Endothelial cell of umbilical vein (primary cell): ENCODE results near the gene GALNT14. TPM values are rescaled to one million over a fixed set of nuclear protein-coding genes. Genes with fewer than 3 reads are reported as not detected.

ENCODE experiments used
- BruUV-seq: library from RNA; stranded (reverse); fragments of 400-500 nt; replicated peaks from 2 replicates; lab custom pipeline; 2021; lab: Mats Ljungman, UMichigan
- CTCF ChIA-PET: fragments of 300-600, 350-600 bp; sonication (Branson Sonifier 250); formaldehyde crosslinking; loops from one replicate; lab custom pipeline; 2021; ENCODE audit warnings: antibody characterized with exemption, inconsistent platforms; lab: Charles Lee
- POLR2A ChIA-PET: fragments of 300-600, 350-600 bp; sonication (Branson Sonifier 250); formaldehyde crosslinking; loops from one replicate; lab custom pipeline; 2021; ENCODE audit warnings: antibody characterized with exemption, inconsistent platforms; lab: Charles Lee
- DNase-seq: peaks from one replicate; pipeline ENCODE4 v3.0.0-alpha.2; 2011; ENCODE audit warnings: low read depth, low spot score
- FAIRE-seq: peaks from 2 replicates; lab custom pipeline; 2011; peaks lifted over from hg19 to GRCh38; lab: Jason Lieb, UNC
- H2AFZ ChIP-seq: 2 replicates; pipeline ENCODE4 v1.6.0; 2012; ENCODE audit warnings: low read depth, low read length, control low read depth, inconsistent platforms
- H3K27ac ChIP-seq: 2 replicates; pipeline ENCODE4 v1.5.1; 2011; ENCODE audit warnings: low read depth, mild to moderate bottlenecking, control low read depth, low read length, moderate library complexity; ENCODE audit not compliant: insufficient read depth
- H3K27me3 ChIP-seq, 2 experiments: 2 replicates each; pipeline versions ENCODE4 v1.6.0 to v1.6.1; 2011; ENCODE audit warnings: low read length in 2 of 2, mixed read lengths in 1 of 2; ENCODE audit not compliant: control insufficient read depth in 2 of 2, insufficient read depth in 2 of 2
- H3K36me3 ChIP-seq, 2 experiments: 2 replicates in 1 of 2; 3 replicates in 1 of 2; pipeline ENCODE4 v1.5.1; 2011; ENCODE audit warnings: low read length in 2 of 2, mild to moderate bottlenecking in 1 of 2, moderate library complexity in 1 of 2; ENCODE audit not compliant: control insufficient read depth in 2 of 2, insufficient read depth in 2 of 2; ENCODE audit errors: extremely low read depth in 1 of 2
- H3K4me1 ChIP-seq: 3 replicates; pipeline ENCODE4 v1.5.1; 2011; ENCODE audit warnings: mild to moderate bottlenecking, low read length; ENCODE audit not compliant: control insufficient read depth, insufficient read depth; ENCODE audit errors: extremely low read depth
- H3K4me2 ChIP-seq: 2 replicates; pipeline ENCODE4 v1.6.1; 2011; ENCODE audit warnings: low read length, control low read depth, mixed read lengths; ENCODE audit not compliant: insufficient read depth
- H3K4me3 ChIP-seq, 3 experiments: fragments of 200-600 bp in 1 of 3; sonication (generic), shearing (Covaris generic) in 1 of 3; replicated peaks in 1 of 3; 2 replicates each; pipeline ENCODE4 v1.5.1; 2011 to 2016; ENCODE audit warnings: control low read depth in 3 of 3, low read length in 3 of 3, mild to moderate bottlenecking in 2 of 3, inconsistent platforms in 1 of 3, low read depth in 1 of 3, moderate library complexity in 1 of 3; ENCODE audit not compliant: insufficient read depth in 1 of 3
- H3K79me2 ChIP-seq: 2 replicates; pipeline ENCODE4 v1.6.0; 2012; ENCODE audit warnings: low read length, inconsistent platforms; ENCODE audit not compliant: control insufficient read depth, insufficient read depth
- H3K9ac ChIP-seq: replicated peaks from 2 replicates; pipeline ENCODE3; 2011; ENCODE audit warnings: low read length, control low read depth; ENCODE audit not compliant: insufficient read depth; ENCODE audit errors: extremely low read depth
- H3K9me1 ChIP-seq: replicated peaks from 3 replicates; pipeline ENCODE4 v1.6.0; 2011; ENCODE audit warnings: mild to moderate bottlenecking, low read length; ENCODE audit not compliant: control insufficient read depth, insufficient read depth; ENCODE audit errors: extremely low read depth
- H3K9me3 ChIP-seq: replicated peaks from 2 replicates; pipeline ENCODE4 v1.5.1; 2012; ENCODE audit warnings: low read length, inconsistent platforms; ENCODE audit not compliant: control insufficient read depth, insufficient read depth
- H4K20me1 ChIP-seq: replicated peaks from 2 replicates; pipeline ENCODE3; 2011; ENCODE audit warnings: mild to moderate bottlenecking, low read length; ENCODE audit not compliant: control insufficient read depth, insufficient read depth; ENCODE audit errors: extremely low read depth
- EZH2 ChIP-seq: IDR thresholded peaks from 2 replicates; pipeline ENCODE4 v1.6.1; 2012; ENCODE audit warnings: borderline replicate concordance, low read depth, mild to moderate bottlenecking, moderate library complexity, low read length, inconsistent platforms; ENCODE audit not compliant: severe bottlenecking
- FOS ChIP-seq: IDR thresholded peaks from 2 replicates; pipeline ENCODE4 v1.6.1; 2011; ENCODE audit warnings: mild to moderate bottlenecking, low read length, moderate library complexity, borderline replicate concordance; ENCODE audit not compliant: insufficient read depth
- GATA2 ChIP-seq: IDR thresholded peaks from 2 replicates; pipeline ENCODE4 v1.7.0; 2011; ENCODE audit warnings: low read depth, mild to moderate bottlenecking, moderate library complexity, mixed read lengths, low read length; ENCODE audit not compliant: insufficient read length, insufficient read depth
- JUN ChIP-seq: IDR thresholded peaks from 2 replicates; pipeline ENCODE4 v1.6.1; 2011; ENCODE audit warnings: borderline replicate concordance, low read depth; ENCODE audit not compliant: insufficient read length, insufficient read depth
- MYC ChIP-seq: IDR thresholded peaks from one replicate; pipeline ENCODE4 v1.6.1; 2011; ENCODE audit warnings: mild to moderate bottlenecking, low read depth, low read length
- POLR2A ChIP-seq: IDR thresholded peaks from 2 replicates; pipeline ENCODE4 v1.6.1; 2012; ENCODE audit warnings: low read depth, mild to moderate bottlenecking, control low read depth, low read length
- POLR2AphosphoS5 ChIP-seq: IDR thresholded peaks from 2 replicates; pipeline ENCODE4 v1.6.1; 2012; ENCODE audit warnings: low read depth, mild to moderate bottlenecking, control low read depth, low read length, moderate library complexity; ENCODE audit not compliant: insufficient read depth
- dilution Hi-C: fragments of 300-500 bp; cut with MboI; formaldehyde crosslinking; loops from one replicate; pipeline ENCODE4 v1.15.0; 2019; ENCODE audit warnings: low sequenced_read_pairs; ENCODE audit not compliant: extremely low pct_ligation_motif_present
- intact Hi-C: fragments of 100-400 bp; cut with micrococcal nuclease; formaldehyde crosslinking; loops from one replicate; pipeline ENCODE4 v1.10.0; 2022
- polyA plus RNA-seq, 4 experiments: library from polyadenylated mRNA; depleted of rRNA in 3 of 4; stranded (reverse) in 3 of 4; unstranded in 1 of 4; fragments of >200 nt; gene quantifications; 2 replicates each; pipeline versions ENCODE4 v1.2.1 to v1.2.3, GENCODE V29; 2011 to 2012; ENCODE audit warnings: missing spikeins in 1 of 4
- total RNA-seq: library from RNA; stranded (reverse); gene quantifications from 2 replicates; pipeline ENCODE4 v1.2.3, GENCODE V29; 2021
- TF ChIP-seq, protein P1 (sequence below): IDR thresholded peaks from 2 replicates; pipeline ENCODE4 v1.6.1; 2011; ENCODE audit not compliant: insufficient read depth, insufficient read length
- TF ChIP-seq, protein P2 (sequence below), 2 donors: IDR thresholded peaks; 1 replicate in 1 of 2; 2 replicates in 1 of 2; pipeline ENCODE4 v1.5.1; 2011; ENCODE audit warnings: low read length in 2 of 2, mild to moderate bottlenecking in 2 of 2, moderate library complexity in 2 of 2, control low read depth in 1 of 2, inconsistent platforms in 1 of 2, low read depth in 1 of 2; ENCODE audit not compliant: insufficient read depth in 1 of 2; ENCODE audit errors: extremely low read depth in 1 of 2

GALNT14 gene
- total and polyA plus RNA-seq, 2 donors (not counting 3 experiments of a cell fraction or from before 2014, with no cell fraction given) = 0.04 to 0.40 TPM

GRCh38 chr2:30990671-30991070, 147.6 kb downstream of the GALNT14 start:
- FAIRE-seq (no peak), DNase-seq (no peak)
- no peak overlapping the region for H3K9ac ChIP-seq
- H3K36me3 ChIP-seq = no peaks in the 10 kb centered on the region
- no peak overlapping the region for H3K4me3 ChIP-seq
- no TSS peak for BruUV-seq
- no peaks in the 10 kb centered on the region for H3K4me1 ChIP-seq
- TF ChIP-seq EZH2 (no peak), JUN (no peak), FOS (no peak), POLR2A (no peak), POLR2AphosphoS5 (no peak), GATA2 (no peak), MYC (no peak)
- TF ChIP-seq, protein P1, sequence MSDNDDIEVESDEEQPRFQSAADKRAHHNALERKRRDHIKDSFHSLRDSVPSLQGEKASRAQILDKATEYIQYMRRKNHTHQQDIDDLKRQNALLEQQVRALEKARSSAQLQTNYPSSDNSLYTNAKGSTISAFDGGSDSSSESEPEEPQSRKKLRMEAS = no peak
- TF ChIP-seq, protein P2, sequence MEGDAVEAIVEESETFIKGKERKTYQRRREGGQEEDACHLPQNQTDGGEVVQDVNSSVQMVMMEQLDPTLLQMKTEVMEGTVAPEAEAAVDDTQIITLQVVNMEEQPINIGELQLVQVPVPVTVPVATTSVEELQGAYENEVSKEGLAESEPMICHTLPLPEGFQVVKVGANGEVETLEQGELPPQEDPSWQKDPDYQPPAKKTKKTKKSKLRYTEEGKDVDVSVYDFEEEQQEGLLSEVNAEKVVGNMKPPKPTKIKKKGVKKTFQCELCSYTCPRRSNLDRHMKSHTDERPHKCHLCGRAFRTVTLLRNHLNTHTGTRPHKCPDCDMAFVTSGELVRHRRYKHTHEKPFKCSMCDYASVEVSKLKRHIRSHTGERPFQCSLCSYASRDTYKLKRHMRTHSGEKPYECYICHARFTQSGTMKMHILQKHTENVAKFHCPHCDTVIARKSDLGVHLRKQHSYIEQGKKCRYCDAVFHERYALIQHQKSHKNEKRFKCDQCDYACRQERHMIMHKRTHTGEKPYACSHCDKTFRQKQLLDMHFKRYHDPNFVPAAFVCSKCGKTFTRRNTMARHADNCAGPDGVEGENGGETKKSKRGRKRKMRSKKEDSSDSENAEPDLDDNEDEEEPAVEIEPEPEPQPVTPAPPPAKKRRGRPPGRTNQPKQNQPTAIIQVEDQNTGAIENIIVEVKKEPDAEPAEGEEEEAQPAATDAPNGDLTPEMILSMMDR (IDR thresholded peaks at IDR 0.05; ENCODE audit: extremely low read depth in 1 of 2, insufficient read depth in 1 of 2, low read depth in 1 of 2, low read length in 2 of 2) = no peak
- no peak overlapping the region for H2AFZ ChIP-seq
- H3K9me1 ChIP-seq = no peaks in the 10 kb centered on the region
- intact Hi-C loops = no loop called here
- peaks cover 2% of the 10 kb centered on the region for H3K9me3 ChIP-seq
- dilution Hi-C loops = no loop called here
- H3K79me2 ChIP-seq = no peaks in the 10 kb centered on the region
- ChIA-PET CTCF (no interaction called here), POLR2A (no interaction called here)
- no peaks in the 10 kb centered on the region for H4K20me1 ChIP-seq
- no peak overlapping the region for H3K4me2 ChIP-seq
- no peak overlapping the region for H3K27ac ChIP-seq
- no peaks in the 10 kb centered on the region for H3K27me3 ChIP-seq
